Astrocyte (in vitro differentiated cells and primary cell): Measurements from ENCODE around the gene TRRAP. TPM values are rescaled to one million over a fixed set of nuclear protein-coding genes. Genes with fewer than 3 reads are reported as not detected.

ENCODE experiments used
- DNase-seq: peaks from one replicate; pipeline ENCODE4 v3.0.0-alpha.2; 2010; ENCODE audit warnings: low read depth
- FAIRE-seq: peaks from 2 replicates; lab custom pipeline; 2011; peaks lifted over from hg19 to GRCh38; lab: Jason Lieb, UNC
- H2AFZ ChIP-seq: 2 replicates; pipeline ENCODE4 v1.6.0; 2012; ENCODE audit warnings: low read depth, low read length, inconsistent platforms
- H3K27ac ChIP-seq: 2 replicates; pipeline ENCODE4 v1.5.1; 2011; ENCODE audit warnings: low read depth, low read length, inconsistent platforms
- H3K27me3 ChIP-seq: 2 replicates; pipeline ENCODE4 v1.6.0; 2011; ENCODE audit warnings: low read length, inconsistent platforms; ENCODE audit not compliant: insufficient read depth
- H3K36me3 ChIP-seq: 2 replicates; pipeline ENCODE4 v1.5.1; 2011; ENCODE audit warnings: low read length, inconsistent platforms; ENCODE audit not compliant: insufficient read depth
- H3K4me1 ChIP-seq: 2 replicates; pipeline ENCODE4 v1.5.1; 2011; ENCODE audit warnings: low read length, inconsistent platforms; ENCODE audit not compliant: insufficient read depth
- H3K4me2 ChIP-seq: 2 replicates; pipeline ENCODE4 v1.6.0; 2012; ENCODE audit warnings: low read length, inconsistent platforms
- H3K4me3 ChIP-seq: 2 replicates; pipeline ENCODE4 v1.5.1; 2011; ENCODE audit warnings: low read depth, mild to moderate bottlenecking, low read length, inconsistent platforms; ENCODE audit not compliant: insufficient read depth
- H3K79me2 ChIP-seq: 2 replicates; pipeline ENCODE4 v1.6.0; 2012; ENCODE audit warnings: mild to moderate bottlenecking, low read length, inconsistent platforms; ENCODE audit not compliant: insufficient read depth
- H3K9ac ChIP-seq: 2 replicates; pipeline ENCODE4 v1.6.0; 2012; ENCODE audit warnings: mild to moderate bottlenecking, low read length, inconsistent platforms
- H3K9me3 ChIP-seq: 2 replicates; pipeline ENCODE4 v1.5.1; 2012; ENCODE audit warnings: low read depth, mild to moderate bottlenecking, low read length, inconsistent platforms; ENCODE audit not compliant: insufficient read depth
- H4K20me1 ChIP-seq: 2 replicates; pipeline ENCODE4 v1.6.0; 2012; ENCODE audit warnings: low read length, inconsistent platforms; ENCODE audit not compliant: insufficient read depth
- H3K27ac Mint-ChIP-seq: one replicate; pipeline ENCODE4 v1.8.0; 2021; ENCODE audit warnings: mild to moderate bottlenecking, mixed read lengths; ENCODE audit not compliant: unreplicated experiment
- H3K27me3 Mint-ChIP-seq: one replicate; pipeline ENCODE4 v1.8.0; 2021; ENCODE audit warnings: low read depth, mixed read lengths; ENCODE audit not compliant: unreplicated experiment
- H3K36me3 Mint-ChIP-seq: one replicate; pipeline ENCODE4 v1.8.0; 2021; ENCODE audit warnings: low read depth, mixed read lengths; ENCODE audit not compliant: unreplicated experiment
- H3K4me1 Mint-ChIP-seq: one replicate; pipeline ENCODE4 v1.8.0; 2021; ENCODE audit warnings: low read depth, mixed read lengths; ENCODE audit not compliant: unreplicated experiment
- H3K4me3 Mint-ChIP-seq: one replicate; pipeline ENCODE4 v1.8.0; 2021; ENCODE audit warnings: mild to moderate bottlenecking, moderate library complexity, mixed read lengths; ENCODE audit not compliant: unreplicated experiment
- H3K9me3 Mint-ChIP-seq: one replicate; pipeline ENCODE4 v1.8.0; 2021; ENCODE audit warnings: mild to moderate bottlenecking, mixed read lengths; ENCODE audit not compliant: unreplicated experiment
- CTCF ChIP-seq: IDR thresholded peaks from 2 replicates; pipeline ENCODE4 v1.5.1; 2011; ENCODE audit warnings: low read depth, mild to moderate bottlenecking, inconsistent platforms, low read length, moderate library complexity; ENCODE audit not compliant: insufficient read depth
- EZH2 ChIP-seq: IDR thresholded peaks from 2 replicates; pipeline ENCODE4 v1.6.1; 2012; ENCODE audit warnings: mild to moderate bottlenecking, low read length, inconsistent platforms; ENCODE audit not compliant: insufficient read depth
- total RNA-seq: library from RNA; stranded (reverse); gene quantifications from 2 replicates; pipeline ENCODE4 v1.2.1, GENCODE V29; 2021

Gene TRRAP
- total RNA-seq, 1 donor from 2014 or later, result 33.5 TPM

GRCh38 chr7:98963305-98963704 is 85.0 kb downstream of the TRRAP start:
- FAIRE-seq, result no peak
- no peak overlapping the region for H3K27ac ChIP-seq
- H3K27me3 ChIP-seq, result no peaks in the 10 kb centered on the region
- no peak overlapping the region for H3K4me2 ChIP-seq
- no peak overlapping the region for H3K4me3 ChIP-seq
- H3K36me3 Mint-ChIP-seq, result peaks cover 38% of the 10 kb centered on the region
- TF ChIP-seq EZH2 (no peak), CTCF (no peak)
- H3K9me3 Mint-ChIP-seq, result no peaks in the 10 kb centered on the region
- no peak overlapping the region for H3K27ac Mint-ChIP-seq
- no peaks in the 10 kb centered on the region for H3K4me1 Mint-ChIP-seq
- DNase-seq, result no peak
- H3K27me3 Mint-ChIP-seq, result no peaks in the 10 kb centered on the region
- no peak overlapping the region for H3K4me3 Mint-ChIP-seq
- no peaks in the 10 kb centered on the region for H3K79me2 ChIP-seq
- H4K20me1 ChIP-seq, result peaks cover 10% of the 10 kb centered on the region
- peaks cover 48% of the 10 kb centered on the region for H3K36me3 ChIP-seq
- no peak overlapping the region for H3K9ac ChIP-seq
- H3K4me1 ChIP-seq, result no peaks in the 10 kb centered on the region
- no peak overlapping the region for H2AFZ ChIP-seq
- no peaks in the 10 kb centered on the region for H3K9me3 ChIP-seq

- no peak overlapping the region for H2AFZ ChIP-seq
- DNase-seq (no peak), FAIRE-seq (no peak)
- H3K27ac ChIP-seq, result no peak overlapping the region
- no peaks in the 10 kb centered on the region for H3K79me2 ChIP-seq
- peaks cover 12% of the 10 kb centered on the region for H4K20me1 ChIP-seq
- H3K4me3 ChIP-seq, result no peak overlapping the region
- no peaks in the 10 kb centered on the region for H3K9me3 ChIP-seq
- no peaks in the 10 kb centered on the region for H3K4me1 Mint-ChIP-seq
- H3K36me3 ChIP-seq, result peaks cover 49% of the 10 kb centered on the region
- no peaks in the 10 kb centered on the region for H3K27me3 ChIP-seq
- TF ChIP-seq CTCF (no peak), EZH2 (no peak)
- no peak overlapping the region for H3K4me2 ChIP-seq
- H3K9ac ChIP-seq, result no peak overlapping the region
- no peaks in the 10 kb centered on the region for H3K27me3 Mint-ChIP-seq
- H3K36me3 Mint-ChIP-seq, result peaks cover 36% of the 10 kb centered on the region
- peak overlapping the region; percentile 26 for H3K27ac Mint-ChIP-seq
- H3K9me3 Mint-ChIP-seq, result no peaks in the 10 kb centered on the region
- no peak overlapping the region for H3K4me3 Mint-ChIP-seq
- H3K4me1 ChIP-seq, result no peaks in the 10 kb centered on the region
These were observed 86.3 kb downstream of the TRRAP start for GRCh38 chr7:98964596-98964995.

- Histone ChIP-seq H3K4me1 (no peaks in the 10 kb centered on the region), H2AFZ (no peak overlapping the region), H3K9ac (no peak overlapping the region), H3K9me3 (no peaks in the 10 kb centered on the region), H3K4me3 (no peak overlapping the region), H3K27me3 (no peaks in the 10 kb centered on the region), H3K36me3 (peaks cover 62% of the 10 kb centered on the region), H3K79me2 (no peaks in the 10 kb centered on the region), H4K20me1 (peaks cover 3% of the 10 kb centered on the region), H3K4me2 (no peak overlapping the region), H3K27ac (no peak overlapping the region)
- FAIRE-seq (no peak), DNase-seq (no peak)
- TF ChIP-seq EZH2 (no peak), CTCF (no peak)
- Mint-ChIP-seq H3K9me3 (no peaks in the 10 kb centered on the region), H3K27ac (no peak overlapping the region), H3K4me1 (no peaks in the 10 kb centered on the region), H3K4me3 (no peak overlapping the region), H3K27me3 (no peaks in the 10 kb centered on the region), H3K36me3 (peaks cover 37% of the 10 kb centered on the region)
These were observed 90.3 kb downstream of the TRRAP start for GRCh38 chr7:98968621-98969020.
